ENCODE measurements around the gene COLEC12. TPM values are rescaled to one million over a fixed set of nuclear protein-coding genes. Genes with fewer than 3 reads are reported as not detected.

COLEC12 gene
- total and polyA plus RNA-seq, 8 donors: 0.35 to 5.5 (median 1.3) TPM

GRCh38 chr18:356778-357177 is 143.7 kb downstream of the COLEC12 start:
- 74 to 81% methylated on average over 2 of the region's 2 CpGs for WGBS, 2 donors
- Histone ChIP-seq H3K27me3 (no peaks in the 10 kb centered on the region), H3K4me1 (no peaks in the 10 kb centered on the region), H3K36me3 (no peaks in the 10 kb centered on the region), H3K9me3 (no peaks in the 10 kb centered on the region), H3K27ac (no peak overlapping the region), H3K4me3 (no peak overlapping the region)
- ATAC-seq (no peak), DNase-seq (no peak), FAIRE-seq (no peak)
- TF ChIP-seq CTCF (IDR thresholded peaks at IDR 0.05): no peak
- intact Hi-C loops (cut with DNase I): no loop called here

GRCh38 chr18:355678-356077 is 144.8 kb downstream of the COLEC12 start:
- TF ChIP-seq CTCF (IDR thresholded peaks at IDR 0.05): no peak
- Histone ChIP-seq H3K4me1 (no peaks in the 10 kb centered on the region), H3K36me3 (no peaks in the 10 kb centered on the region), H3K27ac (no peak overlapping the region), H3K27me3 (no peaks in the 10 kb centered on the region), H3K9me3 (no peaks in the 10 kb centered on the region), H3K4me3 (no peak overlapping the region)
- intact Hi-C loops (cut with DNase I): no loop called here
- FAIRE-seq (no peak), ATAC-seq (no peak), DNase-seq (no peak)
- 70 to 86% methylated on average over 4 of the region's 4 CpGs for WGBS, 2 donors

- Histone ChIP-seq H3K9me3 (no peaks in the 10 kb centered on the region), H3K27ac (no peak overlapping the region), H3K27me3 (no peaks in the 10 kb centered on the region), H3K4me1 (no peaks in the 10 kb centered on the region), H3K4me3 (no peak overlapping the region), H3K36me3 (no peaks in the 10 kb centered on the region)
- 62 to 83% methylated on average over 3 of the region's 3 CpGs for WGBS, 2 donors
- ATAC-seq: no peak
- FAIRE-seq: no peak
- no peak for DNase-seq
- no peak for TF ChIP-seq CTCF (IDR thresholded peaks at IDR 0.05)
- intact Hi-C loops (cut with DNase I): no loop called here
These were observed 146.0 kb downstream of the COLEC12 start for GRCh38 chr18:354471-354870.

- 68 to 77% methylated on average over 4 of the region's 4 CpGs for WGBS, 2 donors
- H3K27me3 ChIP-seq: no peaks in the 10 kb centered on the region
These were observed 146.5 kb downstream of the COLEC12 start for GRCh38 chr18:354003-354402.

GRCh38 chr18:352438-352837 is 148.1 kb downstream of the COLEC12 start:
- no peak for DNase-seq
- no peak overlapping the region for H3K27ac ChIP-seq
- TF ChIP-seq CTCF (IDR thresholded peaks at IDR 0.05): no peak
- FAIRE-seq: no peak
- no peaks in the 10 kb centered on the region for H3K4me1 ChIP-seq
- intact Hi-C loops (cut with DNase I): no loop called here
- H3K36me3 ChIP-seq: no peaks in the 10 kb centered on the region
- no peaks in the 10 kb centered on the region for H3K9me3 ChIP-seq
- H3K27me3 ChIP-seq: no peaks in the 10 kb centered on the region
- WGBS, 2 donors: 70 to 71% methylated on average over 3 of the region's 3 CpGs
- H3K4me3 ChIP-seq: no peak overlapping the region
- ATAC-seq: no peak

More at GRCh38 chr18:354003-354402, 146.5 kb downstream of the COLEC12 start:
- Histone ChIP-seq H3K36me3 (no peaks in the 10 kb centered on the region), H3K9me3 (no peaks in the 10 kb centered on the region), H3K4me1 (no peaks in the 10 kb centered on the region), H3K27ac (no peak overlapping the region), H3K4me3 (no peak overlapping the region)
- no peak for ATAC-seq
- intact Hi-C loops (cut with DNase I): no loop called here
- no peak for FAIRE-seq
- TF ChIP-seq CTCF (IDR thresholded peaks at IDR 0.05): no peak
- DNase-seq: no peak
